Measurements from ENCODE around the gene MYH16. TPM values are rescaled to one million over a fixed set of nuclear protein-coding genes. Genes with fewer than 3 reads are reported as not detected.
A peak's percentile ranks its signal among the peaks of the same experiment; 100 is the strongest.

The MYH16 gene
- total and polyA plus RNA-seq, 9 of the 15 experiments (the other 6 are each of a cell fraction or from before 2014, with no cell fraction given) = 0.09 TPM; not detected in 8

- CTCF ChIA-PET (ENCODE audit: low intra/inter-chr PET ratio) = no interaction called here
- Histone ChIP-seq H3K79me2 (ENCODE audit: control insufficient read depth, insufficient read depth, low read length) (no peaks in the 10 kb centered on the region), H3K9me1 (ENCODE audit: control insufficient read depth, insufficient read depth, low read length) (no peaks in the 10 kb centered on the region), H4K20me1 (replicated peaks; ENCODE audit: control insufficient read depth, insufficient read depth, low read length) (no peaks in the 10 kb centered on the region), H3K9me3 (replicated peaks; ENCODE audit: control insufficient read depth, insufficient read depth, low read depth, low read length) (no peaks in the 10 kb centered on the region), H3K27ac (ENCODE audit: extremely low read depth, low read depth, low read length) (no peak overlapping the region), H3K36me3 (ENCODE audit: control insufficient read depth, insufficient read depth, low read length) (no peaks in the 10 kb centered on the region), H3K4me2 (ENCODE audit: insufficient read depth, low read length) (no peak overlapping the region), H3K4me3 (no peak overlapping the region), H2AFZ (ENCODE audit: low read depth, low read length) (no peak overlapping the region), H3K4me1 (replicated peaks in 1 of 2; ENCODE audit: control insufficient read depth in 2 of 2, insufficient read depth in 2 of 2, low read length in 2 of 2) (no peaks in the 10 kb centered on the region), H3K27me3 (ENCODE audit: control insufficient read depth in 2 of 2, insufficient read depth in 2 of 2, low read length in 2 of 2) (peaks cover 7 to 46% of the 10 kb centered on the region in 2 experiments), H3K9ac (ENCODE audit: insufficient read depth in 1 of 2, low read depth in 2 of 2, low read length in 2 of 2) (no peak overlapping the region)
- in situ Hi-C loops (cut with MboI) = no loop called here
- FAIRE-seq = no peak
- BruUV-seq (replicated peaks) = no TSS peak
- TF ChIP-seq CSDE1 (IDR thresholded peaks at IDR 0.05) (no peak), MTA3 (IDR thresholded peaks at IDR 0.05; ENCODE audit: borderline replicate concordance) (no peak)
- DNase-seq (ENCODE audit: extremely low read depth in 1 of 4, low spot score in 3 of 4) = no peak
- WGBS (ENCODE audit: insufficient coverage, low coverage, missing lambda C conversion rate) = 2% methylated on average over 2 of the region's 2 CpGs
- POLR2A ChIA-PET = interaction anchor here (0.7 kb wide), 1 partner anchor 142 kb away, joined by 4 read pairs; no protein-coding TSS in a partner anchor
- no peak for ATAC-seq
- intact Hi-C loops (cut with micrococcal nuclease) = no loop called here
Measured at GRCh38 chr7:99258501-99258900, 14.1 kb upstream of the MYH16 start.

GRCh38 chr7:99260395-99260794 lies 12.2 kb upstream of the MYH16 start:
- no peak overlapping the region for H3K27ac ChIP-seq (ENCODE audit: extremely low read depth, low read depth, low read length)
- intact Hi-C loops (cut with micrococcal nuclease) = no loop called here
- BruUV-seq (replicated peaks) = no TSS peak
- no peaks in the 10 kb centered on the region for H3K9me3 ChIP-seq (replicated peaks; ENCODE audit: control insufficient read depth, insufficient read depth, low read depth, low read length)
- H3K4me2 ChIP-seq (ENCODE audit: insufficient read depth, low read length) = no peak overlapping the region
- H3K36me3 ChIP-seq (ENCODE audit: control insufficient read depth, insufficient read depth, low read length) = no peaks in the 10 kb centered on the region
- ChIA-PET CTCF (ENCODE audit: low intra/inter-chr PET ratio) (no interaction called here), POLR2A (no interaction called here)
- in situ Hi-C loops (cut with MboI) = no loop called here
- no peak overlapping the region for H2AFZ ChIP-seq (ENCODE audit: low read depth, low read length)
- H3K9ac ChIP-seq (ENCODE audit: insufficient read depth in 1 of 2, low read depth in 2 of 2, low read length in 2 of 2) = no peak overlapping the region
- peaks cover 0 to 49% of the 10 kb centered on the region in 2 experiments; a peak in 3 of 5 replicates for H3K27me3 ChIP-seq (ENCODE audit: control insufficient read depth in 2 of 2, insufficient read depth in 2 of 2, low read length in 2 of 2)
- WGBS (ENCODE audit: insufficient coverage, low coverage, missing lambda C conversion rate) = 0% methylated on average over 1 of the region's 1 CpG
- H3K4me1 ChIP-seq (replicated peaks in 1 of 2; ENCODE audit: control insufficient read depth in 2 of 2, insufficient read depth in 2 of 2, low read length in 2 of 2) = no peaks in the 10 kb centered on the region
- DNase-seq (ENCODE audit: extremely low read depth in 1 of 4, low spot score in 3 of 4) (no peak), FAIRE-seq (no peak), ATAC-seq (no peak)
- no peaks in the 10 kb centered on the region for H4K20me1 ChIP-seq (replicated peaks; ENCODE audit: control insufficient read depth, insufficient read depth, low read length)
- no peaks in the 10 kb centered on the region for H3K9me1 ChIP-seq (ENCODE audit: control insufficient read depth, insufficient read depth, low read length)
- H3K79me2 ChIP-seq (ENCODE audit: control insufficient read depth, insufficient read depth, low read length) = no peaks in the 10 kb centered on the region
- H3K4me3 ChIP-seq = no peak overlapping the region
- TF ChIP-seq CSDE1 (IDR thresholded peaks at IDR 0.05) = no peak
- TF ChIP-seq ZNF766 (CRISPR knock-in tag; conservative IDR thresholded peaks at IDR 0.05) = no peak
- no peak for TF ChIP-seq RBM14 (IDR thresholded peaks at IDR 0.05; ENCODE audit: borderline replicate concordance, insufficient read depth, low read depth, low read length)
- peak; percentile 67; the same call in 1 of the 2 replicates for TF ChIP-seq SMARCA5 (IDR thresholded peaks at IDR 0.05)
- TF ChIP-seq TRIM24 (IDR thresholded peaks at IDR 0.05) = no peak
- no peak for TF ChIP-seq ARHGAP35 (IDR thresholded peaks at IDR 0.05; ENCODE audit: partially characterized antibody)
- TF ChIP-seq XRCC3 (IDR thresholded peaks at IDR 0.05) = no peak
- no peak for TF ChIP-seq POU5F1 (IDR thresholded peaks at IDR 0.05; ENCODE audit: borderline replicate concordance, low read depth, low read length, partially characterized antibody)
- no peak for TF ChIP-seq CHD1 (IDR thresholded peaks at IDR 0.05; ENCODE audit: low read length)
- no peak for TF ChIP-seq CHCHD3 (CRISPR knock-in tag; IDR thresholded peaks at IDR 0.05)
- peak; percentile 93 for TF ChIP-seq BCOR (IDR thresholded peaks at IDR 0.05)
- TF ChIP-seq IFI16 (CRISPR knock-in tag; IDR thresholded peaks at IDR 0.05) = no peak
- no peak for TF ChIP-seq GABPB1 (CRISPR knock-in tag; IDR thresholded peaks at IDR 0.05)
- no peak for TF ChIP-seq ZNF589 (CRISPR knock-in tag; IDR thresholded peaks at IDR 0.05; ENCODE audit: low read depth)
- TF ChIP-seq ZNF146 (CRISPR knock-in tag; IDR thresholded peaks at IDR 0.05; ENCODE audit: unreplicated experiment) = no peak
- TF ChIP-seq DNMT1 (IDR thresholded peaks at IDR 0.05) = no peak
- TF ChIP-seq NRF1 (conservative IDR thresholded peaks at IDR 0.05 in 1 of 2, IDR thresholded peaks at IDR 0.05 in 1 of 2) = no peak
- TF ChIP-seq RFX1 (IDR thresholded peaks at IDR 0.05) = no peak
- TF ChIP-seq TAF7 (tag; IDR thresholded peaks at IDR 0.05) = no peak
- TF ChIP-seq CREB1 (IDR thresholded peaks at IDR 0.05) = no peak
- no peak for TF ChIP-seq CREB1 (CRISPR knock-in tag; IDR thresholded peaks at IDR 0.05)

Measured in K562 (cell line).